Activated CD8-positive, alpha-beta memory T cell treated with anti-CD3 and anti-CD28 coated beads, Interleukin-2, amount 50 U/mL, for 4 hours (primary cell): Measurements from ENCODE around the gene C14orf119.

Experiments
- DNase-seq: peaks from one replicate; pipeline ENCODE4 v3.0.0-alpha.2; 2020

Gene C14orf119

DNA sequence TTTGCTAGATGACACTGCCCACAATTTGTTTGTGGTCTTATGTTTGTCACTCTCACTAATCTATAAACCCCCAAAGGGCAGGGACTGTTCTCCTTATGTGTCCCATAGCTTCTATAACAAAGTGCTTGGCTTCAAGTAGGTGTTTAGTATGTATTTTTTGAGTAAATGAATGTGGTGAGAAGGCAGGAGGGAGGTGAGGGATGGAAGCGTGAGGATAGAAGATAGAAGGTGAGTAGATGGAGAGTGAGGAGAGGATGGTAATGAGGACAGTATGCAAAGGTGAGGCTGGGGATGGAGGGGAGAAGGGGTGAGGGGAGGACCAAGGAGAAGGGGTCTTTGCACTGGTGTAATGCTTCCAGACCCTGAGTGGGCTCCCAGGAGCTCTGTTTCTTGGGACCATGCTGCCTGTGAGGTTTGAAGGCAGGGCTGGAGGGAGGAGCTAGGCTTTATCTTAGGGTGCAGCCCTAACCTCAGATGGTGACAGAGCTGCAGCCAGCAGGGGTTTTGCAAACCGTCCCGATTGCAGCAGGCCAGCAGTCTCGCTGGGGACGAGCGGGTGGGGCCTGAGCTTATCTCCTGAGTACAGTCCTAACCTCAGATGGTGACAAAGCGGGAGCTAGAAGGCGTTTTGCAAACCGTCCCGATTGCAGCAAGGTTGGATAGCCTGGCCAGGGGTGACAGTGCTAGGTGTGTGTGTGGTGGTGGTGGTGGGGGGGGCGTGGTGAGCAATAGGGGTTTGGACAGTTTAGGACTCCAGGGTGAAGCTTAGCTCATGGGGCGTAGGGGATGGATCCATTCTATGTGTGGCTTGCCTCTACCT is 17.3 kb downstream of the C14orf119 start:
- DNase-seq: no peak

DNA sequence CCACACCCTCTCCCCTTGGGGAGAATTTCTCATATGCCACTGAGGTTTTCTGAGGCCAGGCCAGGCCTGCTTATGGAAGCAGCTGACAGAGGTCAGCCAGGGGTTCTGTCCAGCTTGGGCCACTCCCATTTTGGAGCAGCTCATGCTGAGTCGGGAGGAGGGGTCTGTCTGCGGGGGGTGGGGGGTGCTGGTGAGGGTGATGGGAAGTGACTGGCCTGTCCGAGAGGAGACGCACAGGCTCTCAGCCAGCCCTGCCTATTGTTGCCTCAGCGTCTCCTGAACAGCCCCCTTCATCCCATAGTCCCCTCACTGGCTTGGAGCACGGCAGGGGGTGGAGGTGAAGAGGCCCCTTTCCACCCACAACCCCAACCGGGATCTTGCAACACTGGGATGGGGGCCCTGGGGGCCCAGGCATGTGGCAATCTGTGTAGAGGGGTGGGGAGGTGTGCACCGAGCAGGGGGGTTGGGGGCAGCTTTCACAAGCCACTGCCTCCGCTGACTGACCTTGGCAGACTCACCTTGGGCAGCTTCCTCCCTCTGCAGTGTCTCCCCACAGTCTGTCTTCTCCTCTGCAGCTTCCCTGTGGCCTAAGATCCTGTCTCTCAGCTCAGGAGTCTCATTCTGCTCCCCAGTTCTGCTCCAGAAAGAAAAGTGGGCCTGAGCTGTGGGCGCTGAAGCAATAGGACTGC is 18.3 kb downstream of the C14orf119 start:
- DNase-seq: no peak

DNA sequence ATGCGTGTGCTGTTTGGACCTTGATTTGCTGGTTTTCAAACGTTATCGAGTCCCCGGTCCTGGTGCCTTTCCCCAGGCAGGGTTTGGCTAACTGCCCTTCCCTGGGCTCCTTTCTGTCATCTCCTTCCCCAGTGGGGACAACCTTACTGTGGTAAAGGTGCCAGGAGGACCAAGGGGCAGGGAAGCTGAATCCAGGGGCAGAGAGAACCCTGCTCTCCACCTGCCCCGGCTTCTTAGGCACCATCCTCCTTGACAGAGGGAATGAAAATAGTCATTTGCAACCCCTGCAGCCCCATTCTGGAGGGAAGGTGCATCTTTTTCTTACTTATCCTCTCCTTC is 18.8 kb downstream of the C14orf119 start:
- DNase-seq: no peak

DNA sequence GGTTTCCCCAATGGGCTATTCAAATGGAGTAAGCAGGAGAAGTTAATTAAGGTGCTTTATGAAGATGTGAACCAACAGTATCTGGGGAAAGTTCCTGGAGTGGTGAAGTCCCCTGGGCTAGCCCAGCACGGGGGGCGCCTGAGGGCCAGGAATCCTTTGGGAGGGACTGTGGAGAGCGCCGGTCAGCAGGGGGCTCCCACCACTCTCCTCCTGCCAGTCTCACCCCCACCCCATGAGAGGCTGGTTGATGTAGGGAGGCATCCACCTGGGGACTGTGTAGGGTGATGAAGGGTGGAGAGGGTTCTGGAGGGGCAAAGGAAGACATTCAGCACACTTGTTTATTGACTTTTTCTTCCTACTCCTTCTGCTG is 19.3 kb downstream of the C14orf119 start:
- DNase-seq: no peak

DNA sequence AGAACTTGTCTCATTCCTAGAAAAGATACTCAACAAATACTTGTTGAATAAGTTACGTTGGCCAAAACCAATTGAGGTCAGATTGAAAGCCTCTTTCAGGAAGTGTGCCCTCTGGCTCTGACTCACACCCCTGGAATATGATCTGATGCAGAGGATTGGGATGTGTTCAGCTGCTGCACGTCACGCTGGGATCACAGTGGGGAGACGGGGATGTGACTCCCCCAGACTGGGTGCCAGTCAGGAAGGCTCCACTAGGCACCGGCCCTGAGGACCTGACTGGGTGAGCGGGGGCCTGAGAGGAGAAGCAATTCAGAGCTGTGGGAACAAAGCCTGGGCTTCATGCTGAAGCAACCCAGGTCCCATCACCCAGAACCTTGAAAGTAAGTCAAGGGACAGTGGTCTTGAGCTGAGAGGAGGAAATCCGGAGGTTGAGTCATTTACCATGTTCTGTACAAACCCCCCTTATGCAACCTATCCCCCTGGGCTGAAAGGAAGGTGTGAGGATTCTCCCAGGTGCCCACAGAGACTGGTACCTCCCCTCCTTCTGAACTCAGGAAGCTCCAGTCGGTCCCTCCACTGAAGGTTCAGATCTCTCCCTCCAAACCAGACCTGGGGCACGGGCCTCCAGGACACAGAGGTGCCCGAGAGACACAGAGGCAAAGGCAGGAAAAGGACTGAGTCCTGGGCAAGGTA is 19.9 kb downstream of the C14orf119 start:
- DNase-seq: no peak

DNA sequence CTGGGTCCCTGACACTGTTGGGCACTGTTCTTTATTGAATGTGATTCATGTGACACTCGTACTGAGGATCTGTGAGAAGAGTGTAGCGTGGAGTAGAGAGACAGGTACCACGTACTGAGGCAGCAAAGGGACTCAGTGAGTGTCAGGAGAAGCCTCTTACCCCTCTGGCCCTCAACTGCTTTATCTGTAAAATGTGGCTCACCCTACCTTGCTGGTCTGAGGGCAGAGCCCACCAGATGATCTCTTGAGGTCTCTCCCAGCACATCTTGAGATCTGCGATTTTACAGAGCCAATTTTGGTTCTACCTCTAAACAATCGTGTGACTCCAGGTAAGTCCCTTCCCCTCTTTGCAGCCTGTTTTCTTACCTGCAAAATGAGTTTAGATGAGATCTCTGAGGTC is 20.6 kb downstream of the C14orf119 start:
- no peak for DNase-seq

DNA sequence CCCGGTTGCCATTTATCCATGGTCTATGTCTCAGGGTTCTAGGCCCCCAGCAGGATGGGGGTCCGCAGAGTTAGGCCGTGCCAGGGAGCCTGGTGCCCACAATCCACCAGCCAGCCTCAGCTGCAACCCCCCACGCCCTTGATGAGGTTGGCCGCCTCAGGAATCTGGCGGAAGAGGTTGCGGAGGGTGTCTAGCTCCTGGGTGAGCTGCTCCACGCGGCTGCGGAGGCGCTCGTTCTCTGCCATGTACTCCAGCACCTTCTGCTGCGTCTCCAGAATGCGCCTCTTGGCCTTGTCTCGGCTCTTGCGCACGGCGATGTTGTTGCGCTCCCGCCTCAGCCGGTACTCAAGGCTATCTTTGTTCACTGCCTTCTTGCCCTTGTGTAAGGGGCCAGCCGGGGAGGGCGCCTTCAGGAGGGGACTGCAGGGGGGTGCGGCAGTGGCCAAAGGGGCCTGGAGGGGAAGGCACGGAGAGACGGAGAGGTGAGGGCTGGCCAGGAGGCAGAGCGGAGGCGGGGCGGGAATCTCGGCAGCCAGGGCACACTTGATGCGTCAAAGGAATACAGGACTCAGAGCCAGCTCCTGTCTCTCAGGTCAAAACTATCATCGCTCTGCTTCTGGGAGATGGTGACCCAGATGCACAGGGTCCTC is 22.2 kb downstream of the C14orf119 start:
- DNase-seq: no peak

DNA sequence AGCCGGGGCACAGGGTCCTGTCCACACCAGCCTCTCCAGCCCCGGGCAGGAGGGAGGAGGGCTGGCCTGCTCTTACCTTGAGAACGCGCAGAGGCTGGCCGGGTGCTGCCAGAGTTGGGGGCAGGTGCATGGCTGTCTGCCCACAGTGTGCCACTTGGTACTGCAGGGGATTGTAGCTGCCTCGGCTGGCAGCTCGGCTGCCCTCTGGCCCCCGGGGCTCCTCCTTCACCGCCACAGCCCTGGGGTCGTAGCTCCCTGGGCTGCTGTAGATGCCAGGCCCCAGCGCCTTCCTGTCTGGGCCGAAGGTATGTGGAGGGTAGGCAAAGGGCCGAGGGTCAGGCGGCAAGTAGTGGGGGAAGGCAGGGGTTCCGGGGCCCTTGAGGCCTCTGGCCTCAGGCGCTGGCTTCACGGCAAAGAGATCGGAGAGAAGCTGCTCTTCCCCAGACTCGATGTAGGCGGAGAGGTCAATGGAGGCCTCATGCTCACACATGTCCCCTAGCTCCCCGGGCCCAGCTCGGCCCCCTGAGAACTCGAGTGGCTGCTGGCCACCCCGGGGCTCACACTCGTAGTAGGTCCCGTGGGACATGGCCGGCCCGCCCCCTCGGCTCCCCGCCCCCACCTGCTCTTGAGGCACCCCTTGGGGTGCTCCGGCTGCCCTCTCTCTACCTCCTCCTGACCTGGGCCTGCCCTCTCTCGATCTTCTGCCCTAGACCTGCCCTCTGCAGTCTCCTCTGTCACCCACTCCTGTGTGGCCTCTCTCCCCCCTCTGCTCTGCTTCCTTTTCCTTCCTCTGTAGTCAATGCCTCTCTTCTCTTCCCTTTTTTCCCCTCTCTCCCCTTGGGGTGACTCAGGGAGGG is 23.4 kb downstream of the C14orf119 start, which contains the start of gene CEBPE:
Gene CEBPE (minus strand): TSS at position 750 of the 857 bp plus-strand sequence. CDS start 164 bp downstream, at position 586.
- DNase-seq: no peak

DNA sequence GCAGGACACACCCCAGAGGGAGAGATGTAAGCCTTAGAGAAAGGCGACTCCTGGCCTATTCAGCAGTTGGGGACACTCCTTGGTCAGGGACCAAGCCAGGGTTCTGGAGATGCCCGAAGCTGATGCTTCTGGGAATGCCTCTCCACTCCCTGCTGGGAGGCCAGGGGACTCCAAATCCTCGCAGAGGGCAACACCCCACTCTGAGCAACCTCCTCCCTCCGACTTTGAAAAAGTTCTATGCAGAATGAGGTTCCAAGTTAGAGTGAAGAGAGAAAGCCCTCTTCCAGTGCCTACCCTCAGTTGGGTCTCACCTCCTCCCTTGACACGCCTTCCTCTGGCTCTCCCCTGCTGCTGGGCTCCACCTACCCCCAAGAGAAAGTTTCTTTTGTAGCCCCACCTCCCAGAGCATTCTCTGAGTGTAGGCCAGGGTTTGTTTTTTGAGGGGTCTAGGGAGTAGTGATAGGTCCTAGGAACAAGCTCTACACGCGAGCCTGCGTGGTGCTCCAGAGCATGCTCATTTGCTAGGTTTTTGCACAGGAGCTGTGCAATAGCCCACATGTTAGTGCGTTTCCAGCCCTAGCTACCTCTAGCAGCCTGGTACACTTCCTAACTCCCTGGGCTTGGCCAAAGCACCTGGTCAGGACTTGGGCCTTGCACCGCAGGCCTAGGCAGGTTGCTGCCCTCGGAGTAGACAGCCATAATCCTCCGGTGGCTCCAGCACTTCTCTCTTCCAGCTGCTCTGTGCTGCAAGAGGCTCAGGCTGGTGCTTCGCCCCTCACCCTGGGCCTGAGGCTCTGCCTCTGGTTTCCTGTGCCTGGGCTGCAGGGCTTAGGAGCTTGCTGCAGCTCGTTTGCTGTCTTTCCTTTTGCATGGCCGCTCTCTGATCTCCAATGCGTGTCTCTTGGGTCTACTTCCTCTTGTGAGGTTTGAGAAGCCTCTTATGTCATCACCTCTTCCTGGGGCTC is 24.3 kb downstream of the C14orf119 start:
- no peak for DNase-seq

DNA sequence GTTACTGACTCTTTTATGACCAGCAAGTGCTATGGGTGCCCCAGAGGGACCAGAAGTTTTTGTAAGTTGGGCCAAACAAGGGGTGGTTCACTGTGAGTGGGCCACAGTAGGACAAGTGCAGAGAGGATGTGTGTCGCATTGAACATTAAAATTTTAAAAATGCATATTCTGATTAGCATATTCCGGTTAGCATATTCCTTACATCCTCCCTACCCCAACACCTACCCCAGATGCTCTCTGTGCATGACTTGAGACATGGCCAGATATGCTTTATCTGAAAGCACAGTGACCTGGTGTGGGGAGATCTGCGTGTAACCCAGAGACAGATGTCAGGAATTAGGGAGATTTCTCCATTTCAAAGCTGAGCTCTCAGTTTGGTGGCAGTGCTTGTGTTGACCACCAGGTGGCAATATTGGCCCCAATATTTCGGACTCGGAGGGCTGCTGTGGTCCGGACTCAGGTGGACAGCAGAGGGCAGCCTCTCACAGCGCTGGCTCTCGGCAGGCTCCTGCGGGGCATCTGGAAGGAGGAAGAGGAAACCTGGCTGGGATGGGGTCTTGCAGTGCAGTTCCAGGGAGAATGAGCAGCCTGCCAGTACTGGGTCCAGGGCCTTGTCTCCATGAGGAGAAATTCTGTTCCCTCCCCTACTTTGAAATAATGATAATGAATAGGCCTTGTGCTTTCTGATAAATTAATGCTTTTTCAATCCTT is 25.4 kb downstream of the C14orf119 start:
- DNase-seq: peak; percentile 74

DNA sequence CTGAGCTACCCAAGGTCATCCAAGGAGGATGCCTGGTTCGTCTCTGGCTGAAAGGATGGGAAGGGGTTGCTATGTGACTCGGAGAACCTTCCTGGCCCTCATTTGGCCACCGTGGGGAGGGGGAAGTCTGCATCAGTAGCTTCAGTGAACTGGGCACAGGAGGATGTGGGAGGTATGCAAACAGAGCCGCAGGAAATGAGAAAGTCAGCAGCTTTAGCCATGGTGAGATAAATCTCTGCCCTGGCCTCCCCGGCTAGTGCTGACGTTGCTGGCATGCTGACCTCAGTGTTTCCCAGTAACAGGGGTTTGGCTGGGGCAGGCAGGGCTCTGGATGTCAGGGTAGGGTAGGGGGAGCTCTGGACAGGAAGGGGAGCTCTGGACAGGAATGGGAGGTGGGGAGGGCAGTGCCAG is 26.1 kb downstream of the C14orf119 start:
- DNase-seq: no peak

DNA sequence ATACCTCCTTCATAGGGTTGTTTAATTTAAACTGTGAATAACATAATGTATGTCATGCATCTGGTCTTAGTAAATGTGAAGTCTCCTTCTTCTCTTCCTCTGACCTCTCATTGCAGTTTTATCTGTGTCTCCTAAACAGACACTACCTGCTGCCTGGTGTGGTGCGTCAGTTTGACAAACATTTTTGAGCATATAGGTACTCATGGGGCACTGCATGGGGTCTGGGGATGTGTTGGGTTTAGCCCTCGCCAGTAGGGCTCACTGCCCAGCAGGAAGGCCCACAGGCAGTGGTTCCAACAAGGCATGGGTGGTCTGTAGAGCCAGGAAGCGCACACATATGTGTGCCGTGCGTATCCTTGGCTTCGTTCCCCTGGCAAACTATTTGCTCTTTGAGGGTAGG is 26.8 kb downstream of the C14orf119 start:
- DNase-seq: no peak

DNA sequence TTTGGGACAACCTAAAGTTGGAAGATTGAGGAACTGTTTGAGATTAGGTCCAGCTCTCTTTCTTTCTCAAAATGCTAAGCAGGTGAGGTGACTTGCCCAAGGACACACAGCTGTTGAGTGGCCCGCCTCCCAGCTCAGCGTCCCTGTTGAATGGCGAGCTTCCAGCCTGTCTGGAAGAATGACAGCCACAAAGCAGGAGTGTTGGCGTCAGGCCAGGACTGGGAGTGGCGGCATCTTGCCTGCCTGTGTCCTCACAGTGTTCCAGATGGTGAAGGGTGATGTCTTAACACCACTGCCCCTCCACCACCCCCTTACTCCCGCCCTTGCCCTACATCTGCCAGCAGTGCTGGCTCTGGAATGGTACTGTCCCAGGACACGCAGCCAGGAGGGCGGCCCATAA is 28.1 kb downstream of the C14orf119 start:
- DNase-seq: no peak

DNA sequence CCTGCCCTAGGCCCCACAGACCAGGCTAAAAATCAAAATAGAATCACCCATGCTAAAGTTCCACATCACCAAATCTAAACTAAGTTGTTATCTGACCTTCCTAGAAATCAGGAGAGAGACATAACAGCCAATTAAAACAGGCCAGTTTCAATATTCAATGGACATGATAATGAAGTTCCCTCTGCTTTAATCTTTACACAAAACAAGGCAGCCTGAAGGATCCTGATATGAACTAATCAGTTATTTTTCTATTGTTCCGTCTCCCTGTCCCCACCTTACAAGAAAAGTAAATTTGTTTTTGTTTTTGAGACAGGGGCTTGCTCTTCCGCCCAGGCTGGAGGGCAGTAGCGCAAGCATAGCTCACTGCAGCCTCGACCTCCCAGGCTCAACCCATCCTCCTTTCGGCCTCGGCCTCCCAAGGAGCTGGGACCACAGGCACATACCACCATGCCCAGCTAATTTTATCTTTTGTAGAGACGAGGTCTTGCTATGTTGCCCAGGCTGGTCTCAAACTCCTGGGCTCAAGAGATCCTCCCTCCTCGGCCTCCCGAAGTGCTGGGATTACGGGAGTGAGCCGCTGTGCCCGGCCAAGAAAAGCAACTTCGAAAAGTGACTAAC is 29.1 kb downstream of the C14orf119 start:
- no peak for DNase-seq

DNA sequence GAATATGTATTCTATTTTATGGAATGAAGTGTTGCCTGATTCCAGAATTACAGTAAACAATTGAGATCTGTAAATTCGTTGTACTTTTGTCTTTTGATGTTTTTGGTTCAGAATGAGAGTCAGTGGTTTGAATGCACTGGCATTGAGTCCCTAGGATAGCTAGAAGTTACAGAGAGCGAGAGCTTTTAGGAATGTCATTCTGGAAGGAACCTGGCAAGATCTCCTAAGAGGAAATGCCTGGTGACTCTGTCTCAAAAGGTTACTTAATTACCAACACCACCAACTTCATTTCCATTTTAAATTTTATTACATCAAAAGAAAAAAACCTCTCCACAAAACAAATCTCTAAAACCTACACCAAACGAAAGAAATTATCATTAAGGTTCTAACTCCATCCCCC is 29.7 kb downstream of the C14orf119 start:
- DNase-seq: no peak

DNA sequence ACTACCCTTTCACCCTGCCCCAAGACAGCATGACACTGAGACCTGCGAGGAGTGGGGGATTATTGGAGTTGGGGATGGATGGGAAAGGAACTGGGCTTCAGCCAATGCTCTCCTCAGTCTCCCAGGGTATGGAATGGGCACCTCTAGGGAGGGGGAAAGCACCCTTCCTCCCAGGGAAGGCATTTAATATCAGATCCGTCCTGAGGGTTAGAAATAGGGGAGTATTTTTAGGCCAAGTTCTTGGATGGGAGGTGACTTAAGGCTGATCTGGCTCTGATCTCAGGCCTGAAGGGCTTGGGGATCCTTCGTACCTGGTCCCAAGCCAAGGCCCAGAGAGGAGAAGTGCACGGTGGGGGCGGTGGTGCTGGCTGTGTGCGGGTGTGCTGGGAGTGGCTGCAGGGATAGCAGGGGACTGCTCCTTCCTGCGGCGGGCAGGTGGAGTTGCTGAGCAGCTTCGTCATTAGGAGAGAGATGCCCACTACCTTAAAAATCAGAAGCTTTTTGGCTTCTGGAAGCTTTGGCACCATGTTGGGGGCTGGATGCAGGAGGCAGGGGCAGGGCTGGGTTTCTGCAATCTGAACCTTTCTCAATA is 30.7 kb downstream of the C14orf119 start:
- no peak for DNase-seq

DNA sequence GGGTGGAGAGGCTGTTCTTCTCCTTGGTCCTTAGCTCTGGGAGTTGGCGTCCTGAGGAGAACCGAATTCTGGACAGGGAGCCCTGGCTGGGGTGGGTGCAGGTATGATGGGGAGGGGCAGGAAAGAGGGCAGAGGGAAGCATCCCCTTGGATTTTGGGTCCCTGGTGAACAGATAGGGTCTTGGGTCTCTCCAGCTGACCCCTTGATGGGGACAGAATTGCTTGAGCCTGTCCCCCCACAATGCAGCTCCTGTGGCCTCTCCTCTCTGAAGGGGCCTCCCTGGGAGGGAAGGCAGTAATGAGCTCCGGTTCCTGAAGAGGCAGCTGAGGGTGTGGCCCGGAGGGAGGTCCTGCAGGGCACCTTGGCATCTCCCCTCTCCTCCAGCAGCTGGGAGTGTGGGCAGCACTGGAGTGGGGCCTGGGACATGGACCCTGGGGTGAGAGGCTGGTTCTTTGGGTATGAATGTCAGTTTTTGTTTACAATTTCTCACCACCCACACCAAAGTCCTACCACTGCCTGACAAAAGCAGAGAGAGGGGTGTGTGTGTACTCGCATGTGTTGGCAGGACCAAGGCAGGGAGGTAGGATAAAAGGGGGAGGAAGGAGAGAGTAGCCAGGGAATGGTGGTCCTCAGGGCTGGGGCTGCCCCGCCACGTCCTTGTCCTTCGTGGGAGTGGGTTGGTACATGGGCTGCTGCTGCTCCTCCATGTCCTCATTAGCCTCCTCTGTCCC is 31.4 kb downstream of the C14orf119 start:
- no peak for DNase-seq

DNA sequence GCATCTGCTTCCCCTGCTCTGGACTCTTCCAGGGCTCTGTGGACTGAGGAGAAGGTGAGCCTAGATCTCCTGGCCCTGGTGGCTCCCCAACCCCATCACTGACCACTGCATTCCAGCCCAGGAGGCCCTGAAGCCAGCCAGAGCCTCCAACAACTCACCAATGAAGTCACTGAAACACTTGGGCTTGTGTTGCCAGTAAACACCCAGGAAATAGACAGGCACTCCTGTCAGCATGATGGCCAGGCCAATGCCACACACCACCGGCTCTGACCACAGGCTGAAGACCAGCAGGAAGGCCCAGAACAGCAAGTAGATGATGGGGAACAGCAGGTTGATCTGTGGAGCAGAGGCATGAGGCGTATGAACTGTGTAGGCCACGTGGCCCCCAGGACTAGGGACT is 32.6 kb downstream of the C14orf119 start:
- DNase-seq: no peak
